Measurements from ENCODE around the gene HOXB4. TPM values are rescaled to one million over a fixed set of nuclear protein-coding genes. Genes with fewer than 3 reads are reported as not detected.
A peak's percentile ranks its signal among the peaks of the same experiment; 100 is the strongest.
"Not testable (repeated sequence)": the region's sequence is repeated elsewhere in the genome, so short reads cannot be mapped to it uniquely, and the experiment has no call there.

Gene HOXB4
- polyA plus RNA-seq, 1 experiment: 5.8 TPM

GRCh38 chr17:48541577-48542113 lies 36.5 kb downstream of the HOXB4 start:
- no peaks in the 10 kb centered on the region for H3K27me3 ChIP-seq (ENCODE audit: control insufficient read depth, insufficient read depth, low read length)
- H3K27ac ChIP-seq (ENCODE audit: low read depth, low read length): peak overlapping the region; percentile 96
- CTCF ChIA-PET: interaction anchor here (0.7 to 2.3 kb wide), 3 partner anchors 19 to 189 kb away, joined by 3 to 12 read pairs (median 8); no protein-coding TSS in a partner anchor

DNA sequence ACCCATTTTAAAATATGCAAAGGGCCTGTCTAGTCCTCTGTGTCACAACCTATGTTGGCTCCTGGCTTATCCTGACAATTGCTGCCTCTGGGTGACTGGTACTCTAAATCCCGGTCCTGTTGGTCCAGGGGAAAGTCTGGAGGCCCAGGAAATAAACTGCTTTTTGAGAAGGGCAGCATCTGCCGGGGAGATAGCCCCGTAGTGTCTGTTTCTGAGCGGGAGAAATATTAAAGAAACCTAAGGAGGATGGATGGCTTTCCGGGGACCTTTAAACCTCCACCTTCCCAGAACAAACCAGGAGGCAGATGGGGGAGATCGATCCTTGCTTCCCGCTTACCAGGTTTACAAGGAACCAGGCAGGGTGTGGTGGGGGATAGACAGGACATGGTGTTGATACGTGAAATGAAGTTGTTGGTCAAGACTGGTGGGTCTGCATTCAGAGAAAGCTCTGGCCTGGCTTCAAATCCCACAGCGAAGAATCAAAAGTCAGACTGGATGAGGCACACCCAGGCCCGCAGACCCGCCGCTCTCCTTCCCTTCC lies 37.0 kb downstream of the HOXB4 start:
- Histone ChIP-seq H3K4me3 (ENCODE audit: low read depth, low read length) (peak overlapping the region; percentile 87), H3K27ac (ENCODE audit: low read depth, low read length) (peak overlapping the region; percentile 96), H3K9me3 (ENCODE audit: control insufficient read depth, insufficient read depth, low read length) (no peaks in the 10 kb centered on the region; the same call in 1 of the 2 replicates), H3K27me3 (ENCODE audit: control insufficient read depth, insufficient read depth, low read length) (no peaks in the 10 kb centered on the region)
- no peak for DNase-seq (ENCODE audit: low read depth, low spot score)
- ChIA-PET POLR2A (interaction anchor here (0.6 to 1.9 kb wide), 14 partner anchors 11 to 189 kb away, joined by 3 to 14 read pairs (median 5); partner anchors contain the start of gene HOXB5), CTCF (interaction anchor here (0.7 to 2.3 kb wide), 4 partner anchors 19 to 189 kb away, joined by 3 to 16 read pairs (median 10); no protein-coding TSS in a partner anchor)
- TF ChIP-seq, protein P1, sequence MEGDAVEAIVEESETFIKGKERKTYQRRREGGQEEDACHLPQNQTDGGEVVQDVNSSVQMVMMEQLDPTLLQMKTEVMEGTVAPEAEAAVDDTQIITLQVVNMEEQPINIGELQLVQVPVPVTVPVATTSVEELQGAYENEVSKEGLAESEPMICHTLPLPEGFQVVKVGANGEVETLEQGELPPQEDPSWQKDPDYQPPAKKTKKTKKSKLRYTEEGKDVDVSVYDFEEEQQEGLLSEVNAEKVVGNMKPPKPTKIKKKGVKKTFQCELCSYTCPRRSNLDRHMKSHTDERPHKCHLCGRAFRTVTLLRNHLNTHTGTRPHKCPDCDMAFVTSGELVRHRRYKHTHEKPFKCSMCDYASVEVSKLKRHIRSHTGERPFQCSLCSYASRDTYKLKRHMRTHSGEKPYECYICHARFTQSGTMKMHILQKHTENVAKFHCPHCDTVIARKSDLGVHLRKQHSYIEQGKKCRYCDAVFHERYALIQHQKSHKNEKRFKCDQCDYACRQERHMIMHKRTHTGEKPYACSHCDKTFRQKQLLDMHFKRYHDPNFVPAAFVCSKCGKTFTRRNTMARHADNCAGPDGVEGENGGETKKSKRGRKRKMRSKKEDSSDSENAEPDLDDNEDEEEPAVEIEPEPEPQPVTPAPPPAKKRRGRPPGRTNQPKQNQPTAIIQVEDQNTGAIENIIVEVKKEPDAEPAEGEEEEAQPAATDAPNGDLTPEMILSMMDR (IDR thresholded peaks at IDR 0.05; ENCODE audit: low read depth, low read length): no peak

More at GRCh38 chr17:48541577-48542113, 36.5 kb downstream of the HOXB4 start:
- DNase-seq (ENCODE audit: low read depth, low spot score): no peak
- TF ChIP-seq, protein P1 (IDR thresholded peaks at IDR 0.05; ENCODE audit: low read depth, low read length): no peak
- POLR2A ChIA-PET: interaction anchor here (0.6 to 1.9 kb wide), 14 partner anchors 10 to 190 kb away, joined by 3 to 14 read pairs (median 5); partner anchors contain the start of gene HOXB5
- peak overlapping the region; percentile 87 for H3K4me3 ChIP-seq (ENCODE audit: low read depth, low read length)
- H3K9me3 ChIP-seq (ENCODE audit: control insufficient read depth, insufficient read depth, low read length): no peaks in the 10 kb centered on the region; the same call in 1 of the 2 replicates

DNA sequence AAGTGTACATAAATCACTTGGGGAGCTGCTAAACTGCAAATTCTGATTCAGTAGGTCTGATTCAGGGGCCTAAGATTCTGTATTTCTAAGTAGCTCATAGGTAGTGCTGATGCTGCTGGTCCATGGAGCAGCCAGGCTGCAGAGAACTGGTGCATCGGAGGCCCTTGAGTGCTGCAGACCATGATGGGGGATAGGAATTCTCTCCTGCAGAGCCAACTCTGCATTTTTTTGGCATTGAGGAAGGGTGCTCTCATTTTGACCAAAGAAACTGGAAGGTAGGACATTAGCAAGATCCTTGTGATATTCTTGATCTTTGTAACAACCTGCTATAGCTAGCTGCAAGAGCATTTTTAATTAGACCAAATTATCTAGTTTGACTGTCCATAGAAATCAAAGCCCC lies 37.9 kb downstream of the HOXB4 start:
- Histone ChIP-seq H3K27ac (ENCODE audit: low read depth, low read length) (peak overlapping the region; percentile 31), H3K9me3 (ENCODE audit: control insufficient read depth, insufficient read depth, low read length) (no peaks in the 10 kb centered on the region; the same call in 1 of the 2 replicates), H3K4me3 (ENCODE audit: low read depth, low read length) (peak overlapping the region; percentile 87; the same call in 1 of the 2 replicates), H3K27me3 (ENCODE audit: control insufficient read depth, insufficient read depth, low read length) (no peaks in the 10 kb centered on the region)
- TF ChIP-seq, protein P1 (IDR thresholded peaks at IDR 0.05; ENCODE audit: low read depth, low read length): no peak
- no peak for DNase-seq (ENCODE audit: low read depth, low spot score)
- POLR2A ChIA-PET: interaction anchor here (0.9 to 1.8 kb wide), 7 partner anchors 19 to 57 kb away, joined by 3 to 8 read pairs (median 4); no protein-coding TSS in a partner anchor
- CTCF ChIA-PET: interaction anchor here (1.2 to 2.3 kb wide), 4 partner anchors 18 to 189 kb away, joined by 4 to 16 read pairs (median 12); no protein-coding TSS in a partner anchor

DNA sequence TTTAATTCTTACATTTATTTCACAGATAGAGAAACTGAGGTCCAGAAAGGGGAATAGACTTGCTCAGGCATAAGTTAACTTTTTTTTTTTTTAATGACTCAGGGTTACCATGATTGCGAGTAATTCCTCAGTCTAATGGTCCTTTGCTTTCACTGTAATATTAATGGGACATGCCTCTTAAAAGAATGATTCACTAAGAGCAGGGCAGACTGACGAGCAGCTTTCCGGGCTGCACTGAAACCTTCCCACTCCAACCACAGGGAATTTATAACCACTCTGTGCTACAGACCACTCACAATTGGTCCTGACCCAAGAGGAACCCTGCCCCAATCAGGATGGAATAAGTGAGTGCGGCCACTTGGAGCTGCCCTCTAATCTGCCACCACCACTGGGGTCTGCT lies 39.0 kb downstream of the HOXB4 start:
- Histone ChIP-seq H3K27me3 (ENCODE audit: control insufficient read depth, insufficient read depth, low read length) (no peaks in the 10 kb centered on the region), H3K27ac (ENCODE audit: low read depth, low read length) (peak overlapping the region; percentile 63), H3K4me3 (ENCODE audit: low read depth, low read length) (no peak overlapping the region), H3K9me3 (ENCODE audit: control insufficient read depth, insufficient read depth, low read length) (no peaks in the 10 kb centered on the region; the same call in 1 of the 2 replicates)
- ChIA-PET POLR2A (interaction anchor here (1.0 to 1.4 kb wide), 6 partner anchors 17 to 56 kb away, joined by 3 to 7 read pairs (median 4); no protein-coding TSS in a partner anchor), CTCF (interaction anchor here (1.2 to 2.2 kb wide), 3 partner anchors 43 to 188 kb away, joined by 4 to 16 read pairs (median 13); no protein-coding TSS in a partner anchor)
- DNase-seq (ENCODE audit: low read depth, low spot score): no peak
- TF ChIP-seq, protein P1 (IDR thresholded peaks at IDR 0.05; ENCODE audit: low read depth, low read length): no peak

DNA sequence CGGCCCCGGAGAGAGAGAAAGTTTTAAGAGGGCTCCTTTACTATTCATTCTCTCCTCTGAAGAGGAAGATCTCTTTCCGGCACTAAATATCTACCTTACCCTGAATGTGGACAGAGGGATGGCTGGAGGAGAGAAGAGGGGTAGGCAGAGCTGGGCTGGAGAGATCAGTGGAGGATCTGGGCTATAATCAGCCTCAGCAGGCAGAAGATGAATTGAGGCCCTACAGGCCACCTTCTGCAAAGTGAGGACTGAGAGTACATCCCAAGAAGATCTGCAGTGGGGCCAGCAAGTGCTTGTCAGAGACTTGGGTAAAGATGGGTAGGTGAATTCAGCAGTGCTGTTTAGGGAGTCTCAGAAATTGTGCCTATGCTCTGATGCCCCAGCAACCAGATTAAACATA lies 40.8 kb downstream of the HOXB4 start:
- no peak for DNase-seq (ENCODE audit: low read depth, low spot score)
- ChIA-PET POLR2A (no interaction called here), CTCF (no interaction called here)
- Histone ChIP-seq H3K9me3 (ENCODE audit: control insufficient read depth, insufficient read depth, low read length) (no peaks in the 10 kb centered on the region), H3K27me3 (ENCODE audit: control insufficient read depth, insufficient read depth, low read length) (no peaks in the 10 kb centered on the region), H3K4me3 (ENCODE audit: low read depth, low read length) (no peak overlapping the region), H3K27ac (ENCODE audit: low read depth, low read length) (no peak overlapping the region)
- TF ChIP-seq, protein P1 (IDR thresholded peaks at IDR 0.05; ENCODE audit: low read depth, low read length): no peak

- H3K27ac ChIP-seq (ENCODE audit: low read depth, low read length); H3K4me3 ChIP-seq (ENCODE audit: low read depth, low read length); H3K9me3 ChIP-seq (ENCODE audit: control insufficient read depth, insufficient read depth, low read length); H3K27me3 ChIP-seq (ENCODE audit: control insufficient read depth, insufficient read depth, low read length); DNase-seq (ENCODE audit: low read depth, low spot score): not testable (repeated sequence)
- ChIA-PET CTCF (interaction anchor here (0.9 kb wide), 1 partner anchor 100 kb away, joined by 5 read pairs; no protein-coding TSS in a partner anchor), POLR2A (interaction anchor here (0.5 kb wide), 1 partner anchor 16 kb away, joined by 3 read pairs; no protein-coding TSS in a partner anchor)
These were observed 42.2 kb downstream of the HOXB4 start for GRCh38 chr17:48535793-48536559.
